Esophagus squamous epithelium (tissue), 5 donors: ENCODE results near the gene TAS1R1. TPM values are rescaled to one million over a fixed set of nuclear protein-coding genes. Genes with fewer than 3 reads are reported as not detected.

Source experiments
- DNase-seq: peaks from one replicate; lab custom pipeline; 2025; lab: John Stamatoyannopoulos, UW
- H3K27ac ChIP-seq, 4 donors: fragments of 200-600 bp; sonication (generic); one replicate each; pipeline ENCODE4 v1.5.1; 2016 to 2019; ENCODE audit warnings: mild to moderate bottlenecking in 1 of 4
- H3K27me3 ChIP-seq, 4 donors: fragments of 200-600 bp; sonication (generic); 1 replicate in 3 of 4; 2 replicates in 1 of 4; pipeline versions ENCODE4 v1.5.1 to v1.6.0; 2017 to 2021; ENCODE audit warnings: antibody characterized with exemption in 1 of 4
- H3K36me3 ChIP-seq, 3 donors: fragments of 200-600 bp; sonication (generic); one replicate each; pipeline ENCODE4 v1.5.1; 2016 to 2019
- H3K4me1 ChIP-seq, 3 donors: fragments of 200-600 bp; sonication (generic); one replicate each; pipeline ENCODE4 v1.5.1; 2017 to 2019
- H3K4me3 ChIP-seq, 4 donors: fragments of 200-600 bp; sonication (generic); 1 replicate in 3 of 4; 2 replicates in 1 of 4; pipeline ENCODE4 v1.5.1; 2016 to 2019; ENCODE audit warnings: mild to moderate bottlenecking in 2 of 4, moderate library complexity in 1 of 4
- H3K9me3 ChIP-seq, 3 donors: fragments of 200-600 bp; sonication (generic); one replicate each; pipeline ENCODE4 v1.5.1; 2016 to 2019
- CTCF ChIP-seq, 6 experiments: fragments of 450-650 bp in 4 of 6; fragments of 200-600 bp in 2 of 6; sonication (generic) in 2 of 6; IDR thresholded peaks; one replicate each; pipeline ENCODE4 v1.5.1; 2016 to 2019; ENCODE audit warnings: antibody characterized with exemption in 6 of 6, mild to moderate bottlenecking in 4 of 6, moderate library complexity in 4 of 6
- POLR2A ChIP-seq, 4 donors: fragments of 450-650 bp; IDR thresholded peaks; one replicate each; pipeline ENCODE4 v1.6.1; 2017; ENCODE audit warnings: antibody characterized with exemption in 4 of 4, mild to moderate bottlenecking in 4 of 4, moderate library complexity in 3 of 4
- WGBS, 2 donors: methylation state at CpG; one replicate each; pipeline ENCODE4 v1.1.5; 2018; 5-methylcytosine and 5-hydroxymethylcytosine counted together
- intact Hi-C: fragments of 100-400 bp; cut with DNase I; formaldehyde crosslinking; loops from one replicate; pipeline ENCODE4 v1.15.0; 2022
- total RNA-seq, 4 donors: library from RNA; depleted of rRNA; stranded (reverse); fragments of >200 nt; gene quantifications; one replicate each; pipeline ENCODE4 v1.1.0, GENCODE V29; 2016
- donor health status: DM: yes; HTN: yes; CAD: no.

The TAS1R1 gene
- total RNA-seq, 4 donors from 2014 or later: not detected

GRCh38 chr1:6513320-6513801 is 41.7 kb upstream of the TAS1R1 start:
- Histone ChIP-seq H3K9me3 (no peaks in the 10 kb centered on the region), H3K27ac (no peak overlapping the region), H3K4me1 (peaks cover 0 to 17% (median 7%) of the 10 kb centered on the region in 3 donors), H3K4me3 (no peak overlapping the region), H3K36me3 (no peaks in the 10 kb centered on the region), H3K27me3 (peaks cover 0 to 9% (median 0%) of the 10 kb centered on the region in 4 donors)
- intact Hi-C loops: no loop called here
- no peak for DNase-seq
- TF ChIP-seq CTCF (IDR thresholded peaks at IDR 0.05) (no peak), POLR2A (IDR thresholded peaks at IDR 0.05) (no peak)
- WGBS, 2 donors: 44 to 50% methylated on average over 3 to 5 of the region's 9 CpGs

- TF ChIP-seq POLR2A (IDR thresholded peaks at IDR 0.05) (no peak), CTCF (IDR thresholded peaks at IDR 0.05) (no peak)
- no peaks in the 10 kb centered on the region for H3K27me3 ChIP-seq
- no peaks in the 10 kb centered on the region for H3K36me3 ChIP-seq
- 90 to 93% methylated on average over 4 of the region's 4 CpGs for WGBS, 2 donors
- DNase-seq: no peak
- no peaks in the 10 kb centered on the region for H3K9me3 ChIP-seq
- intact Hi-C loops: no loop called here
- peaks cover 16 to 41% (median 22%) of the 10 kb centered on the region in 3 donors for H3K4me1 ChIP-seq
- no peak overlapping the region for H3K4me3 ChIP-seq
- no peak overlapping the region for H3K27ac ChIP-seq
These were observed 39.3 kb upstream of the TAS1R1 start for GRCh38 chr1:6515771-6516170.

- Histone ChIP-seq H3K4me3 (no peak overlapping the region), H3K27ac (no peak overlapping the region), H3K4me1 (peaks cover 17 to 39% (median 22%) of the 10 kb centered on the region in 3 donors), H3K36me3 (no peaks in the 10 kb centered on the region), H3K9me3 (no peaks in the 10 kb centered on the region), H3K27me3 (no peaks in the 10 kb centered on the region)
- no peak for DNase-seq
- TF ChIP-seq CTCF (IDR thresholded peaks at IDR 0.05) (no peak), POLR2A (IDR thresholded peaks at IDR 0.05) (no peak)
- WGBS, 2 donors: 61 to 96% methylated on average over 2 to 8 of the region's 8 CpGs
- intact Hi-C loops: no loop called here
These were observed 37.7 kb upstream of the TAS1R1 start for GRCh38 chr1:6517435-6517851.

GRCh38 chr1:6519491-6519934 is 35.6 kb upstream of the TAS1R1 start:
- 15 to 27% methylated on average over 9 of the region's 11 CpGs for WGBS, 2 donors
- no peak for DNase-seq
- no peak for TF ChIP-seq POLR2A (IDR thresholded peaks at IDR 0.05)
- no peak for TF ChIP-seq CTCF (IDR thresholded peaks at IDR 0.05)
- peak overlapping the region in 2 of 4 donors; percentile 14 to 26 for H3K27ac ChIP-seq
- H3K4me1 ChIP-seq: peaks cover 15 to 27% (median 17%) of the 10 kb centered on the region in 3 donors
- no peaks in the 10 kb centered on the region for H3K27me3 ChIP-seq
- H3K4me3 ChIP-seq: peak overlapping the region in 1 of 4 donors; percentile 5
- no peaks in the 10 kb centered on the region for H3K9me3 ChIP-seq
- H3K36me3 ChIP-seq: peaks cover 0 to 9% (median 0%) of the 10 kb centered on the region in 3 donors
- intact Hi-C loops: no loop called here

GRCh38 chr1:6519935-6520671 is 35.0 kb upstream of the TAS1R1 start:
- no peak for DNase-seq
- Histone ChIP-seq H3K4me3 (peak overlapping the region in 1 of 4 donors; percentile 5), H3K27ac (peak overlapping the region in 3 of 4 donors; percentile 14 to 41 (median 26)), H3K27me3 (no peaks in the 10 kb centered on the region), H3K9me3 (no peaks in the 10 kb centered on the region), H3K4me1 (peaks cover 15 to 27% (median 17%) of the 10 kb centered on the region in 3 donors), H3K36me3 (peaks cover 0 to 15% (median 0%) of the 10 kb centered on the region in 3 donors)
- intact Hi-C loops: no loop called here
- 13 to 20% methylated on average over 7 to 11 of the region's 13 CpGs for WGBS, 2 donors
- TF ChIP-seq CTCF (IDR thresholded peaks at IDR 0.05): no peak
- TF ChIP-seq POLR2A (IDR thresholded peaks at IDR 0.05): no peak
